ENCODE results near the gene MED27.

MED27 gene

GRCh38 chr9:131833083-131833482 lies 246.6 kb downstream of the MED27 start:
- no peak overlapping the region for H3K4me3 ChIP-seq (ENCODE audit: control insufficient read depth, low read depth, low read length)
- TF ChIP-seq CTCF (IDR thresholded peaks at IDR 0.05; ENCODE audit: control insufficient read depth, insufficient read depth, low read depth, low read length, missing control alignments), result no peak
- no peak for DNase-seq (ENCODE audit: low read depth)

GRCh38 chr9:131831380-131832165 lies 248.1 kb downstream of the MED27 start:
- no peak for TF ChIP-seq CTCF (IDR thresholded peaks at IDR 0.05; ENCODE audit: control insufficient read depth, insufficient read depth, low read depth, low read length, missing control alignments)
- DNase-seq (ENCODE audit: low read depth), result no peak
- no peak overlapping the region for H3K4me3 ChIP-seq (ENCODE audit: control insufficient read depth, low read depth, low read length)

GRCh38 chr9:131827821-131828369 lies 251.8 kb downstream of the MED27 start:
- no peak overlapping the region for H3K4me3 ChIP-seq (ENCODE audit: control insufficient read depth, low read depth, low read length)
- no peak for TF ChIP-seq CTCF (IDR thresholded peaks at IDR 0.05; ENCODE audit: control insufficient read depth, insufficient read depth, low read depth, low read length, missing control alignments)
- no peak for DNase-seq (ENCODE audit: low read depth)

GRCh38 chr9:131826966-131827525 lies 252.6 kb downstream of the MED27 start:
- H3K4me3 ChIP-seq (ENCODE audit: control insufficient read depth, low read depth, low read length), result no peak overlapping the region
- no peak for TF ChIP-seq CTCF (IDR thresholded peaks at IDR 0.05; ENCODE audit: control insufficient read depth, insufficient read depth, low read depth, low read length, missing control alignments)
- no peak for DNase-seq (ENCODE audit: low read depth)

- DNase-seq (ENCODE audit: low read depth), result no peak
- no peak overlapping the region for H3K4me3 ChIP-seq (ENCODE audit: control insufficient read depth, low read depth, low read length)
- TF ChIP-seq CTCF (IDR thresholded peaks at IDR 0.05; ENCODE audit: control insufficient read depth, insufficient read depth, low read depth, low read length, missing control alignments), result no peak
These were observed 253.6 kb downstream of the MED27 start for GRCh38 chr9:131826053-131826452.

GRCh38 chr9:131824953-131825495 lies 254.6 kb downstream of the MED27 start:
- no peak overlapping the region for H3K4me3 ChIP-seq (ENCODE audit: control insufficient read depth, low read depth, low read length)
- TF ChIP-seq CTCF (IDR thresholded peaks at IDR 0.05; ENCODE audit: control insufficient read depth, insufficient read depth, low read depth, low read length, missing control alignments), result no peak
- DNase-seq (ENCODE audit: low read depth), result no peak
